WTC11 (cell line): ENCODE measurements around the gene FSTL1. TPM values are rescaled to one million over a fixed set of nuclear protein-coding genes. Genes with fewer than 3 reads are reported as not detected.

Experiments used
- ATAC-seq: fragments of 200-7000 bp; cut with Tn5 transposase; 2 replicates; pipeline ENCODE4 v1.10.0; 2021; ENCODE audit warnings: mild to moderate bottlenecking, moderate library complexity
- CTCF ChIA-PET: fragments of 300-600 bp; sonication (Branson Sonifier 250); formaldehyde crosslinking; loops from one replicate; lab custom pipeline; 2021; ENCODE audit warnings: antibody characterized with exemption; lab: Charles Lee
- POLR2A ChIA-PET: fragments of 350-600 bp; sonication (Branson Sonifier 250); formaldehyde crosslinking; loops from one replicate; lab custom pipeline; 2021; ENCODE audit warnings: antibody characterized with exemption; lab: Charles Lee
- DNase-seq: peaks from one replicate; pipeline ENCODE4 v3.0.0; 2021; ENCODE audit warnings: low spot score
- H3K27ac Mint-ChIP-seq: 2 replicates; pipeline ENCODE4 v1.8.0; 2021; ENCODE audit warnings: mixed read lengths
- H3K27me3 Mint-ChIP-seq: 2 replicates; pipeline ENCODE4 v1.8.0; 2021; ENCODE audit warnings: low read depth, mild to moderate bottlenecking, moderate library complexity, mixed read lengths
- H3K36me3 Mint-ChIP-seq: 2 replicates; pipeline ENCODE4 v1.8.0; 2021; ENCODE audit warnings: mixed read lengths
- H3K4me1 Mint-ChIP-seq: 2 replicates; pipeline ENCODE4 v1.8.0; 2022; ENCODE audit warnings: mixed read lengths
- H3K4me3 Mint-ChIP-seq: 2 replicates; pipeline ENCODE4 v1.8.0; 2021; ENCODE audit warnings: mild to moderate bottlenecking, moderate library complexity, mixed read lengths
- H3K9me3 Mint-ChIP-seq: 2 replicates; pipeline ENCODE4 v1.8.0; 2021; ENCODE audit warnings: mixed read lengths
- FOXJ3 ChIP-seq: sonication (generic); formaldehyde crosslinking; IDR thresholded peaks from 2 replicates; pipeline ENCODE4 v1.9.0; 2021; ENCODE audit warnings: missing genetic modification reagents, mild to moderate bottlenecking, borderline replicate concordance
- GRHL2 ChIP-seq: fragments of 250-450 bp; sonication (Bioruptor Pico); IDR thresholded peaks from 2 replicates; pipeline ENCODE4 v1.8.0; 2022; ENCODE audit warnings: mild to moderate bottlenecking, moderate library complexity; ENCODE audit not compliant: insufficient replicate concordance, severe bottlenecking
- IRF2 ChIP-seq: sonication (generic); formaldehyde crosslinking; IDR thresholded peaks from 2 replicates; pipeline ENCODE4 v1.8.0; 2022; ENCODE audit warnings: low read depth, missing genetic modification reagents, borderline replicate concordance
- KAT7 ChIP-seq: sonication (generic); formaldehyde crosslinking; IDR thresholded peaks from 2 replicates; pipeline ENCODE4 v1.8.1; 2023; ENCODE audit warnings: missing genetic modification reagents, mild to moderate bottlenecking, borderline replicate concordance
- NFYB ChIP-seq: sonication (generic); formaldehyde crosslinking; conservative IDR thresholded peaks from 2 replicates; pipeline ENCODE4 v1.8.0; 2022; ENCODE audit warnings: low read depth, missing genetic modification reagents
- NR1H2 ChIP-seq: sonication (generic); formaldehyde crosslinking; IDR thresholded peaks from 2 replicates; pipeline ENCODE4 v1.9.0; 2021; ENCODE audit warnings: mild to moderate bottlenecking, moderate library complexity, missing genetic modification reagents
- SMAD3 ChIP-seq: sonication (generic); formaldehyde crosslinking; IDR thresholded peaks from 2 replicates; pipeline ENCODE4 v1.8.0; 2022; ENCODE audit warnings: missing genetic modification reagents, mild to moderate bottlenecking, borderline replicate concordance
- ZNF138 ChIP-seq: sonication (generic); formaldehyde crosslinking; conservative IDR thresholded peaks from 2 replicates; pipeline ENCODE4 v1.8.1; 2022; ENCODE audit warnings: mild to moderate bottlenecking, moderate library complexity, missing genetic modification reagents
- ZNF219 ChIP-seq: sonication (generic); formaldehyde crosslinking; IDR thresholded peaks from 2 replicates; pipeline ENCODE4 v1.8.0; 2023; ENCODE audit warnings: missing genetic modification reagents, mild to moderate bottlenecking, borderline replicate concordance
- total RNA-seq: library from RNA; stranded (reverse); gene quantifications from 3 replicates; pipeline ENCODE4 v1.2.3, GENCODE V29; 2021
- TF ChIP-seq, protein P1 (sequence below): fragments of 250-450 bp; sonication (Bioruptor Pico); IDR thresholded peaks from 2 replicates; pipeline ENCODE4 v1.9.0; 2021; ENCODE audit warnings: mild to moderate bottlenecking
- TF ChIP-seq, protein P2 (sequence below): sonication (generic); formaldehyde crosslinking; IDR thresholded peaks from 2 replicates; pipeline ENCODE4 v1.8.1; 2023; ENCODE audit warnings: mild to moderate bottlenecking, missing genetic modification reagents
- TF ChIP-seq, protein P3 (sequence below): sonication (generic); formaldehyde crosslinking; IDR thresholded peaks from 2 replicates; pipeline ENCODE4 v1.8.0; 2022; ENCODE audit warnings: mild to moderate bottlenecking, missing genetic modification reagents
- TF ChIP-seq, protein P4 (sequence below): sonication (generic); formaldehyde crosslinking; IDR thresholded peaks from 2 replicates; pipeline ENCODE4 v1.8.0; 2023; ENCODE audit warnings: missing genetic modification reagents, mild to moderate bottlenecking, borderline replicate concordance
- TF ChIP-seq, protein P5 (sequence below): fragments of 250-450 bp; sonication (Bioruptor Pico); IDR thresholded peaks from 2 replicates; pipeline ENCODE4 v1.9.0; 2021; ENCODE audit warnings: mild to moderate bottlenecking
- TF ChIP-seq, protein P6 (sequence below): sonication (generic); formaldehyde crosslinking; IDR thresholded peaks from 2 replicates; pipeline ENCODE4 v1.8.1; 2022; ENCODE audit warnings: low read depth, mild to moderate bottlenecking, moderate library complexity, missing genetic modification reagents, borderline replicate concordance
- TF ChIP-seq, protein P7 (sequence below): sonication (generic); formaldehyde crosslinking; IDR thresholded peaks from 2 replicates; pipeline ENCODE4 v1.8.0; 2022; ENCODE audit warnings: mild to moderate bottlenecking, missing genetic modification reagents

FSTL1 gene
- total RNA-seq, 1 experiment from 2014 or later, result 271 TPM

DNA sequence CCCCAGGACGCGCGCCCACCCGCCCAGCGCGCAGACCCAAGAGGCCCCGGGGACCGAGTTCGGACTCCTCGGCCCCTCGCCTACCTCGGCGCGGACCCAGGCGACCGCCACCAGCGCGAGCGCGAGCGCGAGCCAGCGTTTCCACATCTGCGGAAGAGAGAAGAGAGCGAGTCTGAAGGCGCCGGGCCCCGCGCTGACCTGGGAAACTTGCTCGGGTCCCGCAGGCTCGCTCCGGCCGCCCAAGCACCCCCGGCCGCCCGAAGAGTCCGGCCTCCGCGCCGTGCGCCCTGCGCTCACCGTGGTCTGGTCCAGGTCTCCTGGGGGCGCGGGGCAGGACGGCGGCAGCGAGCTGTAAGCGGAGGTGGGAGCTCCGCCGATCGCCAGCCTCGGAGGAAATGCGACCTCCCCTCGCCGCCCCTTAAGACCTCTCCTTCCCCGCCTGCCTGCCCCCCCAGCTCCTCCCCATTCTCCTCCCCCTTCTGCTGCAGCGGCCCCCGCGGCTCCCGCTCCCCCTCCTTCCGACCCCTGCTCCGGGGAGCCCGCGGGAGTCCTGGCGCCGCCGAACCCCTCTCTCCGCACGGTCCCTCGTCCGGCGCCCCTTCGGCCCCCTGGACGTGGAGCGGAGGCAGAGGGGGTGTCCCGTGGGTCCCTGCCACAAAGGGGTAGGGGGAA lies at the start of gene FSTL1 (continued):
- TF ChIP-seq, protein P1, sequence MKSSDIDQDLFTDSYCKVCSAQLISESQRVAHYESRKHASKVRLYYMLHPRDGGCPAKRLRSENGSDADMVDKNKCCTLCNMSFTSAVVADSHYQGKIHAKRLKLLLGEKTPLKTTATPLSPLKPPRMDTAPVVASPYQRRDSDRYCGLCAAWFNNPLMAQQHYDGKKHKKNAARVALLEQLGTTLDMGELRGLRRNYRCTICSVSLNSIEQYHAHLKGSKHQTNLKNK (CRISPR knock-in tag), result no peak
- TF ChIP-seq IRF2 (CRISPR knock-in tag) (no peak), FOXJ3 (CRISPR knock-in tag) (no peak)

DNA sequence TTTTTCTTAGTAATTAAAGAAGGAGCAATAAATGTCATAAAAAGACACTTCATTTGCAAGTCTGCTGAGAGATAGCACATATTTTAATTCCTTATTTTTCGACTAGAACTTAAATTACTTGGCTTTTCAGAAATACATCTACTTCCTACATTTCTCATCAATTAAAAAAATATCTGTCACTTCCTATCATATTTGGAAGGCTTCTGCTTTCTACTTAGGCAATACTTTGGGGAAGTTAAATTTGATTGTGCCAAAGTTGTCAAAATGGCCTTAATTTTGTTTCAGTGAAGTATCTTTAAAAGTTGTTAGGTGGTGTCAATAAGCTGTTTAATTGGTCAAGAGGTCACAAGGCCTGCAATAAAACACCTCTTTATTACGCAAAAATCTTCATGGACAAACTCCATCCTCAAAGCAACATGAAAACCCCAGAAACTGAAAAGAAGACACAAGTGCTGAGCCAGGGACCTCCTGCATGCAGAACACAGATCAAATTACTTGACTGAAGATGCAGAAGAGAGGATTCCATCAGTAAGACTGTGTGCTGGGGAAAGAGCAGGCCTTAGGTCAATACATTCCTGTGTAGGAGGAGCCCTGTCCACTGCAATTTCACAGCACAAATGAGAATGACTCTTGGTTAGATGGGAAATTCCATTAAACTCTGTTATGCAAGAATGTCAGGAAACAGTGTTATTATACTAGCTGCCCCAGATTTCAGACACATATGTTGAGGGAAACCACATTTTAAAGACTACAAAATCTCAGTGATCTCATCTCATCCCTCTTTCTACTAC lies 48.0 kb upstream of the FSTL1 start:
- CTCF ChIA-PET, result no interaction called here
- ATAC-seq, result peak; percentile 91
- H3K4me3 Mint-ChIP-seq, result no peak overlapping the region; the same call in 1 of the 2 replicates
- TF ChIP-seq ZNF219 (no peak), KAT7 (CRISPR knock-in tag) (no peak), SMAD3 (CRISPR knock-in tag) (no peak), NR1H2 (CRISPR knock-in tag) (no peak), NFYB (CRISPR knock-in tag) (no peak), GRHL2 (CRISPR knock-in tag) (no peak), ZNF138 (CRISPR knock-in tag) (no peak)
- TF ChIP-seq, protein P2, sequence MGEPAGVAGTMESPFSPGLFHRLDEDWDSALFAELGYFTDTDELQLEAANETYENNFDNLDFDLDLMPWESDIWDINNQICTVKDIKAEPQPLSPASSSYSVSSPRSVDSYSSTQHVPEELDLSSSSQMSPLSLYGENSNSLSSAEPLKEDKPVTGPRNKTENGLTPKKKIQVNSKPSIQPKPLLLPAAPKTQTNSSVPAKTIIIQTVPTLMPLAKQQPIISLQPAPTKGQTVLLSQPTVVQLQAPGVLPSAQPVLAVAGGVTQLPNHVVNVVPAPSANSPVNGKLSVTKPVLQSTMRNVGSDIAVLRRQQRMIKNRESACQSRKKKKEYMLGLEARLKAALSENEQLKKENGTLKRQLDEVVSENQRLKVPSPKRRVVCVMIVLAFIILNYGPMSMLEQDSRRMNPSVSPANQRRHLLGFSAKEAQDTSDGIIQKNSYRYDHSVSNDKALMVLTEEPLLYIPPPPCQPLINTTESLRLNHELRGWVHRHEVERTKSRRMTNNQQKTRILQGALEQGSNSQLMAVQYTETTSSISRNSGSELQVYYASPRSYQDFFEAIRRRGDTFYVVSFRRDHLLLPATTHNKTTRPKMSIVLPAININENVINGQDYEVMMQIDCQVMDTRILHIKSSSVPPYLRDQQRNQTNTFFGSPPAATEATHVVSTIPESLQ (CRISPR knock-in tag), result no peak
- TF ChIP-seq, protein P3, sequence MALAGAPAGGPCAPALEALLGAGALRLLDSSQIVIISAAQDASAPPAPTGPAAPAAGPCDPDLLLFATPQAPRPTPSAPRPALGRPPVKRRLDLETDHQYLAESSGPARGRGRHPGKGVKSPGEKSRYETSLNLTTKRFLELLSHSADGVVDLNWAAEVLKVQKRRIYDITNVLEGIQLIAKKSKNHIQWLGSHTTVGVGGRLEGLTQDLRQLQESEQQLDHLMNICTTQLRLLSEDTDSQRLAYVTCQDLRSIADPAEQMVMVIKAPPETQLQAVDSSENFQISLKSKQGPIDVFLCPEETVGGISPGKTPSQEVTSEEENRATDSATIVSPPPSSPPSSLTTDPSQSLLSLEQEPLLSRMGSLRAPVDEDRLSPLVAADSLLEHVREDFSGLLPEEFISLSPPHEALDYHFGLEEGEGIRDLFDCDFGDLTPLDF, result no peak
- TF ChIP-seq, protein P4, sequence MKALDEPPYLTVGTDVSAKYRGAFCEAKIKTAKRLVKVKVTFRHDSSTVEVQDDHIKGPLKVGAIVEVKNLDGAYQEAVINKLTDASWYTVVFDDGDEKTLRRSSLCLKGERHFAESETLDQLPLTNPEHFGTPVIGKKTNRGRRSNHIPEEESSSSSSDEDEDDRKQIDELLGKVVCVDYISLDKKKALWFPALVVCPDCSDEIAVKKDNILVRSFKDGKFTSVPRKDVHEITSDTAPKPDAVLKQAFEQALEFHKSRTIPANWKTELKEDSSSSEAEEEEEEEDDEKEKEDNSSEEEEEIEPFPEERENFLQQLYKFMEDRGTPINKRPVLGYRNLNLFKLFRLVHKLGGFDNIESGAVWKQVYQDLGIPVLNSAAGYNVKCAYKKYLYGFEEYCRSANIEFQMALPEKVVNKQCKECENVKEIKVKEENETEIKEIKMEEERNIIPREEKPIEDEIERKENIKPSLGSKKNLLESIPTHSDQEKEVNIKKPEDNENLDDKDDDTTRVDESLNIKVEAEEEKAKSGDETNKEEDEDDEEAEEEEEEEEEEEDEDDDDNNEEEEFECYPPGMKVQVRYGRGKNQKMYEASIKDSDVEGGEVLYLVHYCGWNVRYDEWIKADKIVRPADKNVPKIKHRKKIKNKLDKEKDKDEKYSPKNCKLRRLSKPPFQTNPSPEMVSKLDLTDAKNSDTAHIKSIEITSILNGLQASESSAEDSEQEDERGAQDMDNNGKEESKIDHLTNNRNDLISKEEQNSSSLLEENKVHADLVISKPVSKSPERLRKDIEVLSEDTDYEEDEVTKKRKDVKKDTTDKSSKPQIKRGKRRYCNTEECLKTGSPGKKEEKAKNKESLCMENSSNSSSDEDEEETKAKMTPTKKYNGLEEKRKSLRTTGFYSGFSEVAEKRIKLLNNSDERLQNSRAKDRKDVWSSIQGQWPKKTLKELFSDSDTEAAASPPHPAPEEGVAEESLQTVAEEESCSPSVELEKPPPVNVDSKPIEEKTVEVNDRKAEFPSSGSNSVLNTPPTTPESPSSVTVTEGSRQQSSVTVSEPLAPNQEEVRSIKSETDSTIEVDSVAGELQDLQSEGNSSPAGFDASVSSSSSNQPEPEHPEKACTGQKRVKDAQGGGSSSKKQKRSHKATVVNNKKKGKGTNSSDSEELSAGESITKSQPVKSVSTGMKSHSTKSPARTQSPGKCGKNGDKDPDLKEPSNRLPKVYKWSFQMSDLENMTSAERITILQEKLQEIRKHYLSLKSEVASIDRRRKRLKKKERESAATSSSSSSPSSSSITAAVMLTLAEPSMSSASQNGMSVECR, result no peak
- TF ChIP-seq, protein P5, sequence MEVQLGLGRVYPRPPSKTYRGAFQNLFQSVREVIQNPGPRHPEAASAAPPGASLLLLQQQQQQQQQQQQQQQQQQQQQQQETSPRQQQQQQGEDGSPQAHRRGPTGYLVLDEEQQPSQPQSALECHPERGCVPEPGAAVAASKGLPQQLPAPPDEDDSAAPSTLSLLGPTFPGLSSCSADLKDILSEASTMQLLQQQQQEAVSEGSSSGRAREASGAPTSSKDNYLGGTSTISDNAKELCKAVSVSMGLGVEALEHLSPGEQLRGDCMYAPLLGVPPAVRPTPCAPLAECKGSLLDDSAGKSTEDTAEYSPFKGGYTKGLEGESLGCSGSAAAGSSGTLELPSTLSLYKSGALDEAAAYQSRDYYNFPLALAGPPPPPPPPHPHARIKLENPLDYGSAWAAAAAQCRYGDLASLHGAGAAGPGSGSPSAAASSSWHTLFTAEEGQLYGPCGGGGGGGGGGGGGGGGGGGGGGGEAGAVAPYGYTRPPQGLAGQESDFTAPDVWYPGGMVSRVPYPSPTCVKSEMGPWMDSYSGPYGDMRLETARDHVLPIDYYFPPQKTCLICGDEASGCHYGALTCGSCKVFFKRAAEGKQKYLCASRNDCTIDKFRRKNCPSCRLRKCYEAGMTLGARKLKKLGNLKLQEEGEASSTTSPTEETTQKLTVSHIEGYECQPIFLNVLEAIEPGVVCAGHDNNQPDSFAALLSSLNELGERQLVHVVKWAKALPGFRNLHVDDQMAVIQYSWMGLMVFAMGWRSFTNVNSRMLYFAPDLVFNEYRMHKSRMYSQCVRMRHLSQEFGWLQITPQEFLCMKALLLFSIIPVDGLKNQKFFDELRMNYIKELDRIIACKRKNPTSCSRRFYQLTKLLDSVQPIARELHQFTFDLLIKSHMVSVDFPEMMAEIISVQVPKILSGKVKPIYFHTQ (CRISPR knock-in tag), result no peak
- TF ChIP-seq, protein P6, sequence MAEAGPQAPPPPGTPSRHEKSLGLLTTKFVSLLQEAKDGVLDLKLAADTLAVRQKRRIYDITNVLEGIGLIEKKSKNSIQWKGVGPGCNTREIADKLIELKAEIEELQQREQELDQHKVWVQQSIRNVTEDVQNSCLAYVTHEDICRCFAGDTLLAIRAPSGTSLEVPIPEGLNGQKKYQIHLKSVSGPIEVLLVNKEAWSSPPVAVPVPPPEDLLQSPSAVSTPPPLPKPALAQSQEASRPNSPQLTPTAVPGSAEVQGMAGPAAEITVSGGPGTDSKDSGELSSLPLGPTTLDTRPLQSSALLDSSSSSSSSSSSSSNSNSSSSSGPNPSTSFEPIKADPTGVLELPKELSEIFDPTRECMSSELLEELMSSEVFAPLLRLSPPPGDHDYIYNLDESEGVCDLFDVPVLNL, result no peak
- TF ChIP-seq, protein P1 (CRISPR knock-in tag), result no peak
- TF ChIP-seq, protein P7, sequence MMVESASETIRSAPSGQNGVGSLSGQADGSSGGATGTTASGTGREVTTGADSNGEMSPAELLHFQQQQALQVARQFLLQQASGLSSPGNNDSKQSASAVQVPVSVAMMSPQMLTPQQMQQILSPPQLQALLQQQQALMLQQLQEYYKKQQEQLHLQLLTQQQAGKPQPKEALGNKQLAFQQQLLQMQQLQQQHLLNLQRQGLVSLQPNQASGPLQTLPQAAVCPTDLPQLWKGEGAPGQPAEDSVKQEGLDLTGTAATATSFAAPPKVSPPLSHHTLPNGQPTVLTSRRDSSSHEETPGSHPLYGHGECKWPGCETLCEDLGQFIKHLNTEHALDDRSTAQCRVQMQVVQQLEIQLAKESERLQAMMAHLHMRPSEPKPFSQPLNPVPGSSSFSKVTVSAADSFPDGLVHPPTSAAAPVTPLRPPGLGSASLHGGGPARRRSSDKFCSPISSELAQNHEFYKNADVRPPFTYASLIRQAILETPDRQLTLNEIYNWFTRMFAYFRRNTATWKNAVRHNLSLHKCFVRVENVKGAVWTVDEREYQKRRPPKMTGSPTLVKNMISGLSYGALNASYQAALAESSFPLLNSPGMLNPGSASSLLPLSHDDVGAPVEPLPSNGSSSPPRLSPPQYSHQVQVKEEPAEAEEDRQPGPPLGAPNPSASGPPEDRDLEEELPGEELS (CRISPR knock-in tag), result no peak

More for the DNA sequence above, 48.0 kb upstream of the FSTL1 start:
- H3K4me1 Mint-ChIP-seq, result peaks cover 50% of the 10 kb centered on the region
- DNase-seq, result no peak
- POLR2A ChIA-PET, result no interaction called here
- H3K27ac Mint-ChIP-seq, result peak overlapping the region; percentile 87
- H3K27me3 Mint-ChIP-seq, result no peaks in the 10 kb centered on the region
- peaks cover 30% of the 10 kb centered on the region for H3K9me3 Mint-ChIP-seq
- H3K36me3 Mint-ChIP-seq, result peaks cover 20% of the 10 kb centered on the region
